ENCODE results near the gene ATOSA. TPM values are rescaled to one million over a fixed set of nuclear protein-coding genes. Genes with fewer than 3 reads are reported as not detected.

The ATOSA gene
- total RNA-seq, 1 donor from 2014 or later, result 26.8 TPM

DNA sequence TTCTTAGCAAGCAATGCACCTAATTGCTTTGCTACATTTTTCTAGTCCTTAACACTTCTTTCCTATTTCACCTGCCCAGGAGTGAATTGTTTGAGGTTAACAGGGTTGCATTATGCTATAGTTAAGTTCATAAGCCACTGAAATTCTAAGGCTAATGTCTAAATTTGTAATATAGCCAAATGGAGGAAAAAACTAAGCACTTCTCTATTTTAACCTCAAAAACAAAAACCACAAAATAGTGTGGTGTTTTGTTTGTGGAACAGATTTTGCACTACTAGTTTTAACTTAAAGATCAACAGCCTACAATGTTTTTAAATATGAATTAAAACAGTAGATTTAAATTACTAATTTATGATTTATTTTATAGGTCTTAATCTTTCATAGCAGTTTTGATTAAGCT lies 5.5 kb downstream of the ATOSA start:
- H3K27me3 Mint-ChIP-seq (ENCODE audit: insufficient read depth, low read depth), result no peaks in the 10 kb centered on the region
- peaks cover 15% of the 10 kb centered on the region for H3K4me1 Mint-ChIP-seq
- TF ChIP-seq, protein P1, sequence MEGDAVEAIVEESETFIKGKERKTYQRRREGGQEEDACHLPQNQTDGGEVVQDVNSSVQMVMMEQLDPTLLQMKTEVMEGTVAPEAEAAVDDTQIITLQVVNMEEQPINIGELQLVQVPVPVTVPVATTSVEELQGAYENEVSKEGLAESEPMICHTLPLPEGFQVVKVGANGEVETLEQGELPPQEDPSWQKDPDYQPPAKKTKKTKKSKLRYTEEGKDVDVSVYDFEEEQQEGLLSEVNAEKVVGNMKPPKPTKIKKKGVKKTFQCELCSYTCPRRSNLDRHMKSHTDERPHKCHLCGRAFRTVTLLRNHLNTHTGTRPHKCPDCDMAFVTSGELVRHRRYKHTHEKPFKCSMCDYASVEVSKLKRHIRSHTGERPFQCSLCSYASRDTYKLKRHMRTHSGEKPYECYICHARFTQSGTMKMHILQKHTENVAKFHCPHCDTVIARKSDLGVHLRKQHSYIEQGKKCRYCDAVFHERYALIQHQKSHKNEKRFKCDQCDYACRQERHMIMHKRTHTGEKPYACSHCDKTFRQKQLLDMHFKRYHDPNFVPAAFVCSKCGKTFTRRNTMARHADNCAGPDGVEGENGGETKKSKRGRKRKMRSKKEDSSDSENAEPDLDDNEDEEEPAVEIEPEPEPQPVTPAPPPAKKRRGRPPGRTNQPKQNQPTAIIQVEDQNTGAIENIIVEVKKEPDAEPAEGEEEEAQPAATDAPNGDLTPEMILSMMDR (IDR thresholded peaks at IDR 0.05), result no peak
- TF ChIP-seq EZH2 (IDR thresholded peaks at IDR 0.05), result no peak
- no peak for TF ChIP-seq EZH2phosphoT487 (IDR thresholded peaks at IDR 0.05)

DNA sequence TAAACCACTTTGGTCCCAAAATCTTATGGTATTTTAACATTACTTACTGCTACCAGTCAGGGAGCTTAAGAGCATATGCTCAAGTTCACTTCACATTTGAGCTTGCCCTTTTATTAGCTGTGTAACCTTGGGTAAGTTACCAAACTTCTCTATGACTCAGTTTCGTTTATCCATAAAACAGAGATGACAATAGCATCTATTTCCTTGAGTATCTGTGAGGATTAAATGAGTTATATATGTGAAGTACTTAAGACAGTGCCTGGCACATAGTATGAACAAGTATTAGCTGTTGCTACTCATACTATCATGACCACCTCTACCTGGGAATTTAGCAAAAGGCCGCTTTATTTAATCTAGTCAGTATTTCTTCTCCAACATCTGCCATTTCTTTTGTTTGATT lies 5.9 kb downstream of the ATOSA start:
- Histone ChIP-seq H3K4me1 (peaks cover 9% of the 10 kb centered on the region), H3K9me3 (ENCODE audit: low read depth) (no peaks in the 10 kb centered on the region), H3K27ac (no peak overlapping the region), H3K36me3 (no peaks in the 10 kb centered on the region), H3K9ac (no peak overlapping the region), H2AFZ (replicated peaks) (no peak overlapping the region), H3K4me3 (no peak overlapping the region), H3K79me2 (ENCODE audit: low read depth) (no peaks in the 10 kb centered on the region), H3F3A (ENCODE audit: low read depth) (peaks cover 7% of the 10 kb centered on the region), H3K4me2 (no peak overlapping the region), H4K20me1 (ENCODE audit: low read depth) (no peaks in the 10 kb centered on the region), H3K27me3 (no peaks in the 10 kb centered on the region)
- Mint-ChIP-seq H3K4me1 (peaks cover 15% of the 10 kb centered on the region), H3K36me3 (peaks cover 13% of the 10 kb centered on the region), H3K4me3 (no peak overlapping the region), H3K27ac (no peak overlapping the region), H3K9me3 (no peaks in the 10 kb centered on the region), H3K27me3 (ENCODE audit: insufficient read depth, low read depth) (no peaks in the 10 kb centered on the region)
- no peak for TF ChIP-seq EZH2phosphoT487 (IDR thresholded peaks at IDR 0.05)
- TF ChIP-seq, protein P1 (IDR thresholded peaks at IDR 0.05), result no peak
- TF ChIP-seq EZH2 (IDR thresholded peaks at IDR 0.05), result no peak
- DNase-seq (ENCODE audit: low spot score), result no peak

More for the DNA sequence above, 5.5 kb downstream of the ATOSA start:
- DNase-seq (ENCODE audit: low spot score), result no peak
- no peaks in the 10 kb centered on the region for H4K20me1 ChIP-seq (ENCODE audit: low read depth)
- no peak overlapping the region for H3K9ac ChIP-seq
- H3K4me3 ChIP-seq, result no peak overlapping the region
- no peaks in the 10 kb centered on the region for H3K27me3 ChIP-seq
- no peaks in the 10 kb centered on the region for H3K79me2 ChIP-seq (ENCODE audit: low read depth)
- no peak overlapping the region for H3K4me2 ChIP-seq
- H3K27ac ChIP-seq, result no peak overlapping the region
- peaks cover 9% of the 10 kb centered on the region for H3K4me1 ChIP-seq
- H3K4me3 Mint-ChIP-seq, result no peak overlapping the region
- no peaks in the 10 kb centered on the region for H3K36me3 ChIP-seq
- H3K27ac Mint-ChIP-seq, result no peak overlapping the region
- H3F3A ChIP-seq (ENCODE audit: low read depth), result peaks cover 11% of the 10 kb centered on the region
- no peaks in the 10 kb centered on the region for H3K9me3 ChIP-seq (ENCODE audit: low read depth)
- peaks cover 13% of the 10 kb centered on the region for H3K36me3 Mint-ChIP-seq
- H3K9me3 Mint-ChIP-seq, result no peaks in the 10 kb centered on the region
- no peak overlapping the region for H2AFZ ChIP-seq (replicated peaks)

GRCh38 chr15:52672661-52673060 lies 6.5 kb downstream of the ATOSA start:
- H3K9ac ChIP-seq, result no peak overlapping the region
- peaks cover under 1% of the 10 kb centered on the region for H3F3A ChIP-seq (ENCODE audit: low read depth)

More at GRCh38 chr15:52672661-52673060, 6.5 kb downstream of the ATOSA start:
- Histone ChIP-seq H3K4me2 (no peak overlapping the region), H2AFZ (replicated peaks) (no peak overlapping the region), H3K27me3 (no peaks in the 10 kb centered on the region), H3K36me3 (no peaks in the 10 kb centered on the region), H3K27ac (no peak overlapping the region), H3K4me1 (peaks cover 5% of the 10 kb centered on the region), H3K9me3 (ENCODE audit: low read depth) (no peaks in the 10 kb centered on the region), H3K79me2 (ENCODE audit: low read depth) (no peaks in the 10 kb centered on the region), H3K4me3 (no peak overlapping the region), H4K20me1 (ENCODE audit: low read depth) (no peaks in the 10 kb centered on the region)
- Mint-ChIP-seq H3K4me1 (peaks cover 9% of the 10 kb centered on the region), H3K9me3 (no peaks in the 10 kb centered on the region), H3K27me3 (ENCODE audit: insufficient read depth, low read depth) (no peaks in the 10 kb centered on the region), H3K27ac (no peak overlapping the region), H3K4me3 (no peak overlapping the region), H3K36me3 (peaks cover 14% of the 10 kb centered on the region)
- TF ChIP-seq, protein P1 (IDR thresholded peaks at IDR 0.05), result no peak
- no peak for TF ChIP-seq EZH2 (IDR thresholded peaks at IDR 0.05)
- no peak for TF ChIP-seq EZH2phosphoT487 (IDR thresholded peaks at IDR 0.05)
- no peak for DNase-seq (ENCODE audit: low spot score)
